CD14-positive monocyte (primary cell): ENCODE measurements around the gene ASB6. TPM values are rescaled to one million over a fixed set of nuclear protein-coding genes. Genes with fewer than 3 reads are reported as not detected.
A peak's percentile ranks its signal among the peaks of the same experiment; 100 is the strongest.

Experiments used
- DNase-seq, 3 donors: peaks; one replicate each; pipeline ENCODE4 v3.0.0-alpha.2; 2011 to 2022
- H2AFZ ChIP-seq: 2 replicates; pipeline ENCODE4 v1.6.0; 2012; ENCODE audit warnings: mild to moderate bottlenecking, low read depth, low read length, inconsistent platforms; ENCODE audit not compliant: insufficient read depth, poor library complexity, severe bottlenecking
- H3K27ac ChIP-seq, 2 donors: 1 replicate in 1 of 2; 2 replicates in 1 of 2; pipeline ENCODE4 v1.5.1; 2012 to 2013; ENCODE audit warnings: low read length in 2 of 2, control low read depth in 1 of 2, inconsistent platforms in 1 of 2, low read depth in 1 of 2, mild to moderate bottlenecking in 1 of 2
- H3K27me3 ChIP-seq, 2 donors: one replicate each; pipeline versions ENCODE4 v1.6.0 to v1.6.1; 2011 to 2013; ENCODE audit warnings: low read length in 2 of 2; ENCODE audit not compliant: control insufficient read depth in 2 of 2, insufficient read depth in 2 of 2
- H3K36me3 ChIP-seq, 2 donors: replicated peaks in 1 of 2; 1 replicate in 1 of 2; 2 replicates in 1 of 2; pipeline versions ENCODE4 v1.5.1 to v1.6.1; 2012 to 2013; ENCODE audit warnings: low read length in 2 of 2, control low read depth in 1 of 2, inconsistent platforms in 1 of 2, mild to moderate bottlenecking in 1 of 2; ENCODE audit not compliant: insufficient read depth in 2 of 2, control insufficient read depth in 1 of 2
- H3K4me1 ChIP-seq, 2 donors: 1 replicate in 1 of 2; 2 replicates in 1 of 2; pipeline versions ENCODE4 v1.5.1 to v1.6.1; 2012 to 2013; ENCODE audit warnings: low read length in 2 of 2, control low read depth in 1 of 2, inconsistent platforms in 1 of 2, mild to moderate bottlenecking in 1 of 2, moderate library complexity in 1 of 2; ENCODE audit not compliant: insufficient read depth in 2 of 2, control insufficient read depth in 1 of 2
- H3K4me2 ChIP-seq: replicated peaks from 2 replicates; pipeline ENCODE3; 2012; ENCODE audit warnings: low read length, moderate library complexity, mild to moderate bottlenecking; ENCODE audit not compliant: poor library complexity, severe bottlenecking; ENCODE audit errors: extremely low read depth
- H3K4me3 ChIP-seq, 3 experiments: fragments of 200-600 bp in 1 of 3; sonication (generic) in 1 of 3; replicated peaks in 1 of 3; 1 replicate in 2 of 3; 2 replicates in 1 of 3; pipeline ENCODE4 v1.5.1; 2011 to 2013; ENCODE audit warnings: low read length in 3 of 3, mild to moderate bottlenecking in 3 of 3, control low read depth in 2 of 3, low read depth in 2 of 3, inconsistent platforms in 1 of 3, moderate library complexity in 1 of 3
- H3K79me2 ChIP-seq: 2 replicates; pipeline ENCODE4 v1.6.0; 2012; ENCODE audit warnings: mild to moderate bottlenecking, control low read depth, inconsistent platforms, low read length, moderate library complexity; ENCODE audit not compliant: insufficient read depth
- H3K9ac ChIP-seq: 2 replicates; pipeline ENCODE4 v1.6.0; 2017; ENCODE audit warnings: low read length, mild to moderate bottlenecking; ENCODE audit not compliant: insufficient read depth, poor library complexity, severe bottlenecking
- H3K9me3 ChIP-seq, 2 donors: replicated peaks in 1 of 2; 1 replicate in 1 of 2; 2 replicates in 1 of 2; pipeline versions ENCODE4 v1.5.1 to v1.6.1; 2012 to 2013; ENCODE audit warnings: low read length in 2 of 2, control low read depth in 1 of 2; ENCODE audit not compliant: control insufficient read depth in 1 of 2, insufficient read depth in 1 of 2
- H4K20me1 ChIP-seq: 2 replicates; pipeline ENCODE4 v1.6.0; 2012; ENCODE audit warnings: mild to moderate bottlenecking, low read length, control low read depth, moderate library complexity; ENCODE audit not compliant: insufficient read depth
- H3K27ac Mint-ChIP-seq, 7 donors: one replicate each; pipeline ENCODE4 v1.8.0; 2020; ENCODE audit warnings: mild to moderate bottlenecking in 7 of 7, mixed read lengths in 7 of 7, moderate library complexity in 6 of 7, inconsistent platforms in 2 of 7
- H3K27me3 Mint-ChIP-seq, 3 donors: one replicate each; pipeline ENCODE4 v1.8.0; 2021 to 2022; ENCODE audit warnings: low read depth in 3 of 3, mild to moderate bottlenecking in 3 of 3, mixed read lengths in 3 of 3, moderate library complexity in 3 of 3, inconsistent platforms in 1 of 3
- H3K36me3 Mint-ChIP-seq, 2 donors: one replicate each; pipeline ENCODE4 v1.8.0; 2020; ENCODE audit warnings: mixed read lengths in 2 of 2, inconsistent platforms in 1 of 2, mild to moderate bottlenecking in 1 of 2
- H3K4me1 Mint-ChIP-seq: one replicate; pipeline ENCODE4 v1.8.0; 2020; ENCODE audit warnings: mild to moderate bottlenecking, mixed read lengths
- H3K4me3 Mint-ChIP-seq, 2 donors: one replicate each; pipeline ENCODE4 v1.8.0; 2020; ENCODE audit warnings: mild to moderate bottlenecking in 2 of 2, mixed read lengths in 2 of 2, moderate library complexity in 1 of 2
- H3K9me3 Mint-ChIP-seq, 7 donors: one replicate each; pipeline ENCODE4 v1.8.0; 2020 to 2022; ENCODE audit warnings: mixed read lengths in 7 of 7, mild to moderate bottlenecking in 6 of 7, moderate library complexity in 6 of 7, inconsistent platforms in 2 of 7
- CTCF ChIP-seq: fragments of 200-600 bp; IDR thresholded peaks from one replicate; pipeline ENCODE4 v1.8.0; 2022; ENCODE audit warnings: antibody characterized with exemption, mild to moderate bottlenecking
- WGBS: methylation state at CpG from one replicate; pipeline ENCODE4 v1.1.5; 2013; ENCODE audit warnings: missing lambda C conversion rate; ENCODE audit not compliant: insufficient coverage; 5-methylcytosine and 5-hydroxymethylcytosine counted together
- intact Hi-C, 2 donors: fragments of 100-400 bp; cut with micrococcal nuclease; formaldehyde crosslinking; loops; one replicate each; pipeline versions ENCODE4 v1.15.0 to v1.15.1; 2023
- polyA plus RNA-seq, 3 donors: library from polyadenylated mRNA; depleted of rRNA in 1 of 3; unstranded in 2 of 3; stranded (reverse) in 1 of 3; fragments of 300-500 nt in 2 of 3; fragments of >200 nt in 1 of 3; fragmentation: Illumina TruSeq in 2 of 3; gene quantifications; 1 replicate in 2 of 3; 2 replicates in 1 of 3; pipeline ENCODE4 v1.2.3, GENCODE V29; 2012 to 2021

Gene ASB6
- polyA plus RNA-seq, 3 donors = 8.1 to 21.1 (median 10.1) TPM

GRCh38 chr9:129624168-129624759 is 17.7 kb downstream of the ASB6 start:
- Mint-ChIP-seq H3K4me1 (peaks cover 66% of the 10 kb centered on the region), H3K9me3 (peaks cover 0 to 8% (median 1%) of the 10 kb centered on the region in 7 donors), H3K27ac (peak overlapping the region; percentile 89 to 96 (median 93)), H3K36me3 (peaks cover 14 to 16% of the 10 kb centered on the region in 2 donors), H3K4me3 (peak overlapping the region in 1 of 2 donors; percentile 39), H3K27me3 (peaks cover 15 to 24% (median 21%) of the 10 kb centered on the region in 3 donors)
- TF ChIP-seq CTCF = peak; percentile 92
- peak; percentile 38 to 66 (median 58) for DNase-seq
- Histone ChIP-seq H3K36me3 (peaks cover 0 to under 1% of the 10 kb centered on the region in 2 donors), H2AFZ (peak overlapping the region; percentile 17), H3K27ac (peak overlapping the region; percentile 70 to 86), H4K20me1 (peaks cover 29% of the 10 kb centered on the region), H3K9ac (no peak overlapping the region), H3K27me3 (peaks cover 15 to 21% of the 10 kb centered on the region in 2 donors), H3K4me2 (peak overlapping the region; percentile 84), H3K4me3 (peak overlapping the region in 1 of 3 experiments; percentile 83), H3K4me1 (peaks cover 59 to 67% of the 10 kb centered on the region in 2 donors), H3K79me2 (peaks cover 34% of the 10 kb centered on the region), H3K9me3 (peaks cover 0 to 5% of the 10 kb centered on the region in 2 donors)
- intact Hi-C loops = loop anchor here in 1 of 2 donors (2.0 to 5.0 kb wide), 2 partner anchors 13 to 277 kb away; no protein-coding TSS in a partner anchor
- 9% methylated on average over 4 of the region's 12 CpGs for WGBS

GRCh38 chr9:129623331-129623730 is 18.6 kb downstream of the ASB6 start:
- Histone ChIP-seq H4K20me1 (peaks cover 19% of the 10 kb centered on the region), H2AFZ (no peak overlapping the region), H3K27me3 (peaks cover 19 to 28% of the 10 kb centered on the region in 2 donors), H3K79me2 (peaks cover 25% of the 10 kb centered on the region), H3K4me3 (no peak overlapping the region), H3K4me2 (no peak overlapping the region), H3K9ac (no peak overlapping the region), H3K36me3 (no peaks in the 10 kb centered on the region), H3K27ac (peak overlapping the region in 1 of 2 donors; percentile 57), H3K4me1 (peaks cover 59 to 67% of the 10 kb centered on the region in 2 donors), H3K9me3 (peaks cover 0 to 5% of the 10 kb centered on the region in 2 donors)
- Mint-ChIP-seq H3K27ac (peak overlapping the region; percentile 66 to 96 (median 93)), H3K27me3 (peaks cover 21 to 30% (median 27%) of the 10 kb centered on the region in 3 donors), H3K4me1 (peaks cover 57% of the 10 kb centered on the region), H3K36me3 (peaks cover 5 to 17% of the 10 kb centered on the region in 2 donors), H3K4me3 (peak overlapping the region; percentile 54 to 58), H3K9me3 (peaks cover 0 to 10% (median 4%) of the 10 kb centered on the region in 7 donors)
- TF ChIP-seq CTCF = no peak
- intact Hi-C loops = loop anchor here in 1 of 2 donors (5.0 kb wide), 1 partner anchor 276 kb away; no protein-coding TSS in a partner anchor
- 0% methylated on average over 2 of the region's 6 CpGs for WGBS
- DNase-seq = peak; percentile 72 to 86 (median 76)
